ENCODE measurements around the gene KLK4. TPM values are rescaled to one million over a fixed set of nuclear protein-coding genes. Genes with fewer than 3 reads are reported as not detected.
"Not testable (repeated sequence)": the region's sequence is repeated elsewhere in the genome, so short reads cannot be mapped to it uniquely, and the experiment has no call there.

KLK4 gene
- polyA plus RNA-seq, 1 experiment = not detected

- POLR2A ChIA-PET = no interaction called here
- Histone ChIP-seq H3K36me3 (ENCODE audit: control insufficient read depth, insufficient read depth, low read length) (no peaks in the 10 kb centered on the region), H3K4me3 (ENCODE audit: low read depth, low read length) (no peak overlapping the region), H3K27me3 (ENCODE audit: control insufficient read depth, insufficient read depth, low read length) (no peaks in the 10 kb centered on the region)
- DNase-seq (ENCODE audit: low read depth) = no peak
- TF ChIP-seq CTCF (IDR thresholded peaks at IDR 0.05; ENCODE audit: insufficient read depth, low read depth, low read length) = no peak
- CTCF ChIA-PET = no interaction called here
Observed at GRCh38 chr19:50899569-50899968, 11.6 kb downstream of the KLK4 start.

DNA sequence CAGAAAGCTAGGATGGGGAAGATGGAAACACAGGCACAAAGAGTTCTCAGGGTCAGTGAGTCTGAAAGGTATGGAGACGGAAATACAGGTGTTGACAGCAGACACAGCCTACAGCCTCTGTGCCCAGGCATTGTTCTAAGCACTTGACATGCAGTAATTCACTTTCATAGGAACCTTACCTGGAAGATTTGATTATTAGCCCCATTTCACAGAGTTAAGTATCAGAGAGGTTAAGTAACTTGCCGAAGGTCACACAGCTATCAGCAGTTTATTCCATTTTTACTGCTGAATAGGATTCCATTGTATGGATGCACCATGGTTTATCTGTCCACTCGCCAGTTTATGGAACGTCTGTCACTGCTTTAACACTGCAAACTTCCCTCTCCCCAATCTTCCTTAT is 13.2 kb downstream of the KLK4 start:
- no peaks in the 10 kb centered on the region for H3K27me3 ChIP-seq (ENCODE audit: control insufficient read depth, insufficient read depth, low read length)
- no peaks in the 10 kb centered on the region for H3K36me3 ChIP-seq (ENCODE audit: control insufficient read depth, insufficient read depth, low read length)
- DNase-seq (ENCODE audit: low read depth) = no peak
- ChIA-PET POLR2A (no interaction called here), CTCF (no interaction called here)
- no peak for TF ChIP-seq CTCF (IDR thresholded peaks at IDR 0.05; ENCODE audit: insufficient read depth, low read depth, low read length)
- H3K4me3 ChIP-seq (ENCODE audit: low read depth, low read length) = no peak overlapping the region

- POLR2A ChIA-PET = no interaction called here
- Histone ChIP-seq H3K27me3 (ENCODE audit: control insufficient read depth, insufficient read depth, low read length) (no peaks in the 10 kb centered on the region), H3K4me3 (ENCODE audit: low read depth, low read length) (no peak overlapping the region), H3K36me3 (ENCODE audit: control insufficient read depth, insufficient read depth, low read length) (no peaks in the 10 kb centered on the region)
- no peak for TF ChIP-seq CTCF (IDR thresholded peaks at IDR 0.05; ENCODE audit: insufficient read depth, low read depth, low read length)
- DNase-seq (ENCODE audit: low read depth) = no peak
- CTCF ChIA-PET = no interaction called here
Observed at GRCh38 chr19:50897612-50898011, 13.6 kb downstream of the KLK4 start.

- POLR2A ChIA-PET = no interaction called here
Observed at GRCh38 chr19:50897191-50897607, 14.0 kb downstream of the KLK4 start.

DNA sequence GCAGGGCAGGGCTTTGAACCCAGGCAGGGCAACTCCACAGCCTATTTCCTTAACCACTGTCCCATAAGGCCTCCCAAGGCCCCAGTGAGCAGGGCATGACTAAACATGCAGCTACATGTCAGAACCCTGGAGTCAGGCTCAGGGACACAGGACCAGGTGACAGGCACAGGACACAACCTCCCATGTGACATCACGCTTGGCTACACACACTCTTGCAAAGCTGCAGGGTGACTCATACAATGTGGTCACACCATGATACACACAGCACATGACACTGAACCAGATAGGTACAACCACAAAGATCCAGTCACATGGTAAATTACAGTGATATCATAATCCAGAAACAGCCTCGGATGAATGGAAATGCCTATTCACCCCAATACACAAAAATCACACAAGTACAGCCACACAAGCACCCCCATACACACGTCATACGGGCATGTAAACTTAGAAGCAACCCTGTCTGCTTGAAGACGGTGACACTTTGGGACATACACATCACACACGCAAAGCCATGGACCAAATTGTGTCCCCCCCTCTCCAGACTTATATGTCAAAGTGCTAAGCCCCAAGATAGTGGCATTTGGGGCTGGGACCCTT is 14.5 kb downstream of the KLK4 start:
- Histone ChIP-seq H3K4me3 (ENCODE audit: low read depth, low read length) (no peak overlapping the region), H3K36me3 (ENCODE audit: control insufficient read depth, insufficient read depth, low read length) (no peaks in the 10 kb centered on the region), H3K27me3 (ENCODE audit: control insufficient read depth, insufficient read depth, low read length) (no peaks in the 10 kb centered on the region)
- ChIA-PET POLR2A (no interaction called here), CTCF (no interaction called here)
- no peak for TF ChIP-seq CTCF (IDR thresholded peaks at IDR 0.05; ENCODE audit: insufficient read depth, low read depth, low read length)
- DNase-seq (ENCODE audit: low read depth) = no peak

More at GRCh38 chr19:50897191-50897607, 14.0 kb downstream of the KLK4 start:
- CTCF ChIA-PET = no interaction called here
- no peak overlapping the region for H3K4me3 ChIP-seq (ENCODE audit: low read depth, low read length)
- no peak for DNase-seq (ENCODE audit: low read depth)
- H3K36me3 ChIP-seq (ENCODE audit: control insufficient read depth, insufficient read depth, low read length) = no peaks in the 10 kb centered on the region
- no peaks in the 10 kb centered on the region for H3K27me3 ChIP-seq (ENCODE audit: control insufficient read depth, insufficient read depth, low read length)
- TF ChIP-seq CTCF (IDR thresholded peaks at IDR 0.05; ENCODE audit: insufficient read depth, low read depth, low read length) = no peak

DNA sequence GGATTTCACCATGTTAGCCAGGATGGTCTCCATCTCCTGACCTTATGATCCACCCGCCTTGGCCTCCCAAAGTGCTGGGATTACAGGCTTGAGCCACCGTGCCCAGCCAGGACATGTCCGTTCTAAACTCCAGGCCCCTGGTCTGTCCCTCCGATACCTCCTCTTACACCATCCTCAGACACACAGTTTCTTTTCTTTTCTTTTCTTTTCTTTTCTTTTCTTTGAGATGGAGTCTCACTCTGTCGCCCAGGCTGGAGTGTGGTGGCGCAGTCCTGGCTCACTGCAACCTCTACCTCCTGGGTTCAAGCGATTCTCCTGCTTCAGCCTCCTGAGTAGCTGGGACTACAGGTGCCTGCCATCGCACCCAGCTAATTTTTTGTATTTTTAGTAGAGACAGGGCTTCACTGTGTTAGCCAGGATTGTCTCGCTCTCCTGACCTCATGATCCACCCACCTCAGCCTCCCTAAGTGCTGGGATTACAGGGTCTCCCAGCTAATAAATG is 15.1 kb downstream of the KLK4 start:
- CTCF ChIA-PET = not testable (repeated sequence)

More for the DNA sequence above, 15.1 kb downstream of the KLK4 start:
- H3K4me3 ChIP-seq (ENCODE audit: low read depth, low read length); H3K27me3 ChIP-seq (ENCODE audit: control insufficient read depth, insufficient read depth, low read length); H3K36me3 ChIP-seq (ENCODE audit: control insufficient read depth, insufficient read depth, low read length); POLR2A ChIA-PET; DNase-seq (ENCODE audit: low read depth): not testable (repeated sequence)
